ENCODE data around the gene PRTN3. TPM values are rescaled to one million over a fixed set of nuclear protein-coding genes. Genes with fewer than 3 reads are reported as not detected.

Gene PRTN3
- total RNA-seq, 1 experiment from 2014 or later: 2.7 TPM

DNA sequence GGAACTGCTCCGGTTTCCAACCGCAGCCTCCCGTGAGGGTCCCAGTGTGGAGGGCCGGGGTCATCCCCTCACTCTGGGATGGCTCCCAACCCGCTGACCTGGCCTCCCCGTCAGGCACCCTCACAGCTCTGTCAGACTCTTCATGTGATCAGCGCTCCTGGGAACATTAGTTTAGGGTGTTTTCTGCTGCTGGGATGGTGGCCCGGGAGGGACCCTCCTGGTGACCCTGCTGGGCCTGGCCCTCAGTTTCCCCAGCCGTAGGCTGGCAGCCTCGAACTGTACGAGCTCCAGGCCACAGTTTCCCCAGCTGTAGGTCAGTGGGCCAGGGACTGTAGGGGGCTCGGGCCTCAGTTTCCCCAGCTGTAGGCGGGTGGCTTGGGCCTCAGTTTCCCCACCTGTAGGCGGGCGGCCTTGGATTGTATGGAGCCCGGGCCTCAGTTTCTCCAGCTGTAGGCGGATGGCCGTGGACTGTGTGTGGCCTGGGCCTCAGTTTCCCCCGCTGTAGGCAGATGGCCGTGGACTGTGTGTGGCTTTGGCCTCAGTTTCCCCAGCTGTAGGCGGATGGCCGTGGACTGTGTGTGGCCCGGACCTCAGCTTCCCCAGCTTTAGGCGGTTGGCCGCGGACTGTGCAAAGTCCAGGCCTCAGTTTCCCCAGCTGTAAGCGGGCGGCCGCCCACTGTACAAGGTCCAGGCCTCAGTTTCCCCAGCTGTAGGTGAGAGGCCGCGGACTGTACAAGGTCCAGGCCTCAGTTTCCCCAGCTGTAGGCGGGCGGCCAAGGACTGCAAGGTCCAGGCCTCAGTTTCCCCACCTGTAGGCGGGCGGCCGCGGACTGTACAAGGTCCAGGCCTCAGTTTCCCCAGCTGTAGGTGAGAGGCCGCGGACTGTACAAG lies 44.9 kb upstream of the PRTN3 start:
- Histone ChIP-seq H2AFZ (ENCODE audit: low read depth, low read length, poor library complexity, severe bottlenecking) (no peak overlapping the region), H3K4me3 (replicated peaks in 1 of 2; ENCODE audit: low read depth in 1 of 2, low read length in 2 of 2) (peak overlapping the region; percentile 72 to 83), H3K9me2 (ENCODE audit: insufficient read depth) (no peaks in the 10 kb centered on the region), H3K4me1 (ENCODE audit: control insufficient read depth in 1 of 2, insufficient read depth in 2 of 2, low read length in 2 of 2) (peaks cover 17 to 28% of the 10 kb centered on the region in 2 experiments), H3K9ac (ENCODE audit: low read length) (peak overlapping the region; percentile 87), H3K79me2 (ENCODE audit: insufficient read depth, low read length) (peaks cover 32% of the 10 kb centered on the region), H3K27ac (ENCODE audit: low read depth, low read length) (peak overlapping the region; percentile 96), H4K20me1 (ENCODE audit: insufficient read depth) (peaks cover 23% of the 10 kb centered on the region; the same call in 1 of the 2 replicates), H3K9me3 (ENCODE audit: control insufficient read depth in 1 of 2, insufficient read depth in 1 of 2, low read depth in 1 of 2, low read length in 2 of 2) (no peaks in the 10 kb centered on the region), H3K27me3 (ENCODE audit: insufficient read depth, low read length) (no peaks in the 10 kb centered on the region), H3K36me3 (ENCODE audit: control insufficient read depth in 1 of 2, insufficient read depth in 2 of 2, low read length in 2 of 2) (peaks cover 9 to 26% of the 10 kb centered on the region in 2 experiments; a peak in 2 of 4 replicates), H3K4me2 (ENCODE audit: low read length) (peak overlapping the region; percentile 95)
- TF ChIP-seq ZNF274 (IDR thresholded peaks at IDR 0.05; ENCODE audit: low read depth, low read length) (no peak), CEBPB (IDR thresholded peaks at IDR 0.05; ENCODE audit: low read depth) (no peak), ATF3 (IDR thresholded peaks at IDR 0.05) (no peak)
- POLR2A ChIA-PET: interaction anchor here (0.6 to 1.3 kb wide), 3 partner anchors 11 to 179 kb away, joined by 3 to 4 read pairs (median 3); no protein-coding TSS in a partner anchor
- DNase-seq (ENCODE audit: low read depth, low spot score): no peak
- BruUV-seq (replicated peaks): no TSS peak
- CTCF ChIA-PET: no interaction called here
- intact Hi-C loops (cut with micrococcal nuclease): loop anchor here (2.0 to 10.0 kb wide), 2 partner anchors 133 to 449 kb away; partner anchors contain the start of genes ATP5F1D, MIDN and RNF126
- RAD21 ChIA-PET (ENCODE audit: low non-redundant PET in 1 of 2, low total read pairs in 2 of 2, uncharacterized antibody in 2 of 2, unreplicated experiment in 2 of 2): no interaction called here
- ATAC-seq: no peak

DNA sequence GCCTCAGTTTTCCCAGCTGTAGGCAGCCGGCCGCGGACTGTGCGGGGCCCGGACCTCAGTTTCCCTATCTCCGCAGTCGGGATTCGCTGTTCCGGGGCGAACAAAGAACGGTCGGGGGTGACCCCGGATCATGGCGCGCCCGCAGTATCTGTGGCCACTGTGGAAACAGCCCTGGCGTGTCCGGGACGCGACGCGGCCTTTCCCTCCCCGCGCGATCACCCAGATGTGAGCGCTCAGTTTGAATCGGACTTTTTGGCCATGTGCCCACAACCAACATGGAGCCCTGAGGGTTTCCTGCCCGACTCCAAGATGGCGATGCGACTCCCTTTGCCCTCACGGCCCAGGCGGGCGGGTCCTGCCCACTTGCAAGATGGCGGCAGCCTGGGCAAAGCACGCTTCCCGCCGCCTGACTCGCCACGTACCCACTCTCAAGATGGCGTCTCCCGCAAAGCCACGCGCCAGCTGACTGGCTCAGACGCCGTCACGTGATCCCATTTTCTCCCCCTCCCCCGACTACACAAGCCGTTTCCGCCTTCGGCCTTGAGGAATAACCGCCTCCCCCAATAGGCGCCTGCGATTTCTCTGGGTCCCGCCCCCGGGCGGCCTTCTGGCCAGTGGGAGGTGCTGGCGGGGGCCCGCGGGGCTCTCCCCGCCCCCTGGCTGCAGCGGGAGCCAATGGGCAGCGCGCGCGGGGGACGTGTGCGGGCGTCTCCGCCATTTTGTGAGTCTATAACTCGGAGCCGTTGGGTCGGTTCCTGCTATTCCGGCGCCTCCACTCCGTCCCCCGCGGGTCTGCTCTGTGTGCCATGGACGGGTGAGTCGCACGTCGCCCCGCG lies 43.9 kb upstream of the PRTN3 start, which contains the start of gene PTBP1:
TSS of gene PTBP1 (plus strand) at position 761 of the 836 bp plus-strand sequence. CDS start at position 807, 46 bp downstream.
- BruUV-seq (replicated peaks): no TSS peak
- no peaks in the 10 kb centered on the region for H3K27me3 ChIP-seq (ENCODE audit: insufficient read depth, low read length)
- no peaks in the 10 kb centered on the region for H3K9me2 ChIP-seq (ENCODE audit: insufficient read depth)
- intact Hi-C loops (cut with micrococcal nuclease): loop anchor here (1.0 to 10.0 kb wide), 3 partner anchors 134 to 448 kb away; partner anchors contain the start of genes ATP5F1D, MIDN, RNF126 and RNU6-2
- no peaks in the 10 kb centered on the region for H3K9me3 ChIP-seq (ENCODE audit: control insufficient read depth in 1 of 2, insufficient read depth in 1 of 2, low read depth in 1 of 2, low read length in 2 of 2)
- peak within 1 kb of the TSS; percentile 96 for H3K27ac ChIP-seq (ENCODE audit: low read depth, low read length)
- peaks cover 33% of the 10 kb centered on the region; the same call in 1 of the 2 replicates for H4K20me1 ChIP-seq (ENCODE audit: insufficient read depth)
- H3K4me1 ChIP-seq (ENCODE audit: control insufficient read depth in 1 of 2, insufficient read depth in 2 of 2, low read length in 2 of 2): peaks cover 17 to 36% of the 10 kb centered on the region in 2 experiments
- H3K4me2 ChIP-seq (ENCODE audit: low read length): peak within 1 kb of the TSS; percentile 95
- POLR2A ChIA-PET: interaction anchor here (0.6 to 1.3 kb wide), 6 partner anchors 12 to 180 kb away, joined by 3 to 5 read pairs (median 4); no protein-coding TSS in a partner anchor
- peak; percentile 86 for ATAC-seq
- H2AFZ ChIP-seq (ENCODE audit: low read depth, low read length, poor library complexity, severe bottlenecking): peak within 1 kb of the TSS; percentile 68
- H3K9ac ChIP-seq (ENCODE audit: low read length): peak within 1 kb of the TSS; percentile 92
- CTCF ChIA-PET: no interaction called here
- RAD21 ChIA-PET (ENCODE audit: low non-redundant PET in 1 of 2, low total read pairs in 2 of 2, uncharacterized antibody in 2 of 2, unreplicated experiment in 2 of 2): no interaction called here
- H3K4me3 ChIP-seq (replicated peaks in 1 of 2; ENCODE audit: low read depth in 1 of 2, low read length in 2 of 2): peak within 1 kb of the TSS; percentile 83 to 88
- peaks cover 14 to 36% of the 10 kb centered on the region in 2 experiments; a peak in 3 of 4 replicates for H3K36me3 ChIP-seq (ENCODE audit: control insufficient read depth in 1 of 2, insufficient read depth in 2 of 2, low read length in 2 of 2)
- H3K79me2 ChIP-seq (ENCODE audit: insufficient read depth, low read length): peaks cover 41% of the 10 kb centered on the region
- DNase-seq (ENCODE audit: low read depth, low spot score): peak; percentile 100
- TF ChIP-seq REST (IDR thresholded peaks at IDR 0.05; ENCODE audit: low read depth) (no peak), JUND (IDR thresholded peaks at IDR 0.05) (no peak), ELF1 (IDR thresholded peaks at IDR 0.05; ENCODE audit: borderline replicate concordance, low read depth) (no peak; the same call in 1 of the 2 replicates), TCF7L2 (IDR thresholded peaks at IDR 0.05; ENCODE audit: borderline replicate concordance, extremely low read depth, insufficient read depth, insufficient read length) (peak; percentile 43), CBX3 (IDR thresholded peaks at IDR 0.05; ENCODE audit: low read depth) (no peak), MAX (IDR thresholded peaks at IDR 0.05) (peak; percentile 97)

Measured in HCT116 (cell line).